NCI-H146 (cell line): ENCODE measurements around the gene PCDH1.

Experiments used
- DNase-seq: peaks from one replicate; lab custom pipeline; 2025; lab: John Stamatoyannopoulos, UW

The PCDH1 gene

DNA sequence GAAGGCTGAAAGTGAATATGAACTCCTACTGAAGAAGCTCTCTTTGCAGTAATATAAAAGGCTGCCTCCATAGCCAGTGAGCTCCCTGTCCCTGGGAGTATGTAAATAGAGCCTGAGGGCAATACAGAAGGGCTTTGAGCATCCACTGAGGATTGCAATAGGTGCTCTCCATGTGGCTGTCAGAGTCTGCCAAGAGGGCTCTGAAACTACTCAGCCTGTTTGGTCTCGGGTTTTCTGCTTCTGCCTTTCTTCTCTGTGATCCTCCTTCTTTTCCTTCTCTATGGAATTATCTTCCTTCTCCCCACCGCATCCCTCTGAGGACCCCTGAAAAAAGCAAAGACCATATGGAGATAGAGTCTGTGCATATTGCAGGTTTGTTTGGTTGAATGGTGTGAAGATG, 69.4 kb downstream of the PCDH1 start:
- no peak for DNase-seq

DNA sequence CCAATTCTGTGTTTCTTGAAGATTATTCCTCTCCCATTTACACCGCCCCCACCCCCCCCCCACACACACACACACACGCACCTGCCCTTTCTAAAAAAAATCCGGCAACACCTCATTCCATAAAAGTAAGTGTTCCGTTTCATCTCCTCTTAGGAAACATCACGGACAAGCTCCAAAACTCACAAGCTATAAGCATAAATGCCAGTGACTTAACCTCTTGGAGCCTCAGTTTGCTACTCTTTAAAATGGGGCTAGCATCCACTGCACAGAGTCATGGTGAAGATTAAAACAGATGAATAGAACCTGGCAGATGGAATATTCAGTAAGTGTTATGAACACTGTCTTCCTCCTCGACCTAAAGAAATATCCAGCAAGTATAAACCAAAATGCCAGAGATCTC, 70.5 kb downstream of the PCDH1 start:
- DNase-seq: no peak

DNA sequence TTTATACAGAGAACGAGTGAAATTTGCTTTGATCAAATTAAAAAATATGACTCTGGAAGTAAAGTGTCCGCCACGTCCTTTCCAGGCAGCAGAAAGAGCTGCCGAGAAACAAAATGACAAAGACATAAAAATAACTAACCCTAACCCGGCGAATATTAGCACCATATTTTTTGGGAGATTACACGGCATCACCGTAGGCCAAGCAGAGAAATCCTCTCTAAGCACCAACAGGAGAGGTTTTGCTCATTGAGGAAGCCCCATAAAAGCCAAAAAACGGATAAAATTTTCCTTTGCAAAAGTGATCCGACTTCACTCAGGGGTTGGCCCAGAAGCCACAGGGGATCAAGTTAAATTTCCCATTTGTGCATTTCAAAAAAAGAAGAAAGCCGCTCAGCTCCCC, 70.9 kb downstream of the PCDH1 start:
- DNase-seq: no peak

DNA sequence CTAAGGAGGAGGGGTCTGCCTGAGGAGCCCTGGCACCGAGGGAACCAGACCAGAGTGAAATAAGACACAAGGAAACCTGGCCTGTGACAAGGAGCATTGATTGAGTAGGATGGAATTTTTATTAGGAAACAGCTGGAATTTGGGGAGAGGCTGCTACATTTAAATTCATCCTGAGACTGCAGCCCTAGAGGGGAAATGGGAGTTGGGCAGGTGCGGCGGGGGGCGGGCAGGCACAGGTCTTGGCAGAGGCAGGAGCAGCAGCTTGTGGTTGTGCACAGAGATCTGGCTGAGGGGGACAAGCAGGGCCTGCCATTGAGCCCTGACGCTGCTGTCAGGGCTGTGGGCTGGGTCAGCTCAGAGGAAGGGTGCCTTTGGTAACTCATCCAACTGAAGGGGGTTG, 71.6 kb downstream of the PCDH1 start:
- no peak for DNase-seq

DNA sequence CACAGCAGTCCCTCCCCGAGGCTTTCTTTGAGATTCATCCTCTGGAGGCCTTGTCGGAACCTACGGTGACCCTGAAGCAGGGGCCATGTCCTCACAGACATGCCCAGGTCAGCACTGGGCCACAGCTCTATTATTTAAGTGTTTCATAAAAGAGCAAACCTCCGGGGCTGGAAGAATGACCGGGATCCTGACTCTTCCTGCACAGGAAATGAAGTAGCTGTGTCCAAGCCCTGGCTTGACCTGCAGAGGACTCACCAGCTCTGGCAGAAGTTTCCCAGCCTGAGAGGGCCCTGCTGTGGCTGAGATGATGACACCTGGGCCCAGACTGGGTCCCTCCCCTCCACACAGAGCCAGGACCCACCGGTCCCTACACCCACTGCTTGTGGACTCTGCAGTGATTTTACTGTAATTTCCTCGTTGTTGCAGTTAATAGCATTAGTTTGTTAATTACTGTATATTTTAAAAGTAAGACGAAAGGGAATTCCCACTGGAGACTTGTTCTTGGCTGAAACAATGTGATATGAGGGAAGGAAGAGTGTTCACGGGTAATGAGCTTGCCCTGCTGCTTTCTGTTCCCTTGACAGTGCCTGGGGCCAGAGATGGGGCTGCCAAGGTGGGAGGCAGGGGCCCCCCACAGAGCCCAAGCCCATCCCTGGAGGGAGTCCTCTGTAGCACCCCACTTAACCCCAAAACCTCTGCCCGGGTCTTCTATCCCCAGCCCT, 72.2 kb downstream of the PCDH1 start:
- no peak for DNase-seq

DNA sequence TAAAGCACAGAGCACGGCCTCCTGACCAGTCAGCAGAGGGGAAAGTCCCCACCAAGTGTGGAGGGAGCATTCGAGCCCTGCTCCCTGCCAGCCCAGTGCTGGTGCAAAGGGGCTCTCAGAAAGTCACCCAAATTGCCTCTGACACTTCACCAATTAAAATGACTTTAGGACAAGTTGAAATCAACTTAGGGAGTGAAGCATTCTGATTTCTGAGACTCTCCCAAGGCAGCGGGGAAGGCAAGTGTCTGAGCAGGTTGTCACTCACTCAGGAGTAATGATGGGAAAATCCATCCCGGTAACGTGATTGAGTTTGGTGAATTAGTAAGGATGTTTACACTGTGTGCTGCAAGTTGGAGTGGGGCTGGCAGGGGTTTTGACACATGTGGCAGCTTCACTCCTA, 73.7 kb downstream of the PCDH1 start:
- no peak for DNase-seq
